ENCODE data around the gene KCNE4.

- TF ChIP-seq CTCF (IDR thresholded peaks at IDR 0.05 in 4 of 5, conservative IDR thresholded peaks at IDR 0.05 in 1 of 5) (no peak), POLR2A (IDR thresholded peaks at IDR 0.05) (no peak)
Measured at GRCh38 chr2:223075301-223076270, 23.6 kb downstream of the KCNE4 start.
